AG04450 (cell line): ENCODE measurements around the gene DHRS7. TPM values are rescaled to one million over a fixed set of nuclear protein-coding genes. Genes with fewer than 3 reads are reported as not detected.

Experiments
- CTCF ChIA-PET: fragments of 300-600, 350-600 bp; formaldehyde crosslinking; extraction: SDS; loops from one replicate; lab custom pipeline; 2022; ENCODE audit warnings: antibody characterized with exemption, inconsistent platforms; lab: Charles Lee
- POLR2A ChIA-PET: fragments of 350-600 bp; formaldehyde crosslinking; extraction: SDS; loops from one replicate; lab custom pipeline; 2021; ENCODE audit warnings: antibody characterized with exemption, inconsistent platforms; lab: Yijun Ruan, JAX
- DNase-seq: peaks from one replicate; pipeline ENCODE4 v3.0.0-alpha.2; 2011; ENCODE audit warnings: low read depth, low spot score
- H3K27ac ChIP-seq: one replicate; pipeline ENCODE4 v1.5.1; 2012; ENCODE audit warnings: low read depth, low read length, control low read depth
- H3K27me3 ChIP-seq: one replicate; pipeline ENCODE4 v1.6.0; 2012; ENCODE audit warnings: low read length; ENCODE audit not compliant: control insufficient read depth, insufficient read depth
- H3K4me3 ChIP-seq: 2 replicates; pipeline ENCODE4 v1.5.1; 2011; ENCODE audit warnings: mild to moderate bottlenecking, low read depth, low read length, control low read depth
- H3K9me3 ChIP-seq: 2 replicates; pipeline ENCODE4 v1.5.1; 2012; ENCODE audit warnings: low read length; ENCODE audit not compliant: control insufficient read depth, insufficient read depth
- CTCF ChIP-seq: IDR thresholded peaks from 2 replicates; pipeline ENCODE4 v1.5.1; 2011; ENCODE audit warnings: low read depth, low read length, control low read depth, inconsistent platforms
- polyA plus RNA-seq: library from polyadenylated mRNA; depleted of rRNA; stranded (reverse); fragments of >200 nt; gene quantifications from 2 replicates; pipeline ENCODE4 v1.2.3, GENCODE V29; 2011; rRNA removed

Gene DHRS7
- polyA plus RNA-seq, 1 experiment: 73.1 TPM

GRCh38 chr14:60095781-60096450 is 69.3 kb downstream of the DHRS7 start:
- TF ChIP-seq CTCF: no peak
- H3K9me3 ChIP-seq: no peaks in the 10 kb centered on the region
- no peaks in the 10 kb centered on the region for H3K27me3 ChIP-seq
- ChIA-PET POLR2A (no interaction called here), CTCF (interaction anchor here (1.6 kb wide), 1 partner anchor 131 kb away, joined by 8 read pairs; no protein-coding TSS in a partner anchor)
- H3K27ac ChIP-seq: no peak overlapping the region
- no peak overlapping the region for H3K4me3 ChIP-seq
- peak; percentile 59 for DNase-seq

GRCh38 chr14:60095231-60095630 is 70.0 kb downstream of the DHRS7 start:
- CTCF ChIA-PET: interaction anchor here (0.9 to 1.6 kb wide), 2 partner anchors 10 to 130 kb away, joined by 4 to 8 read pairs; no protein-coding TSS in a partner anchor
- no peaks in the 10 kb centered on the region for H3K27me3 ChIP-seq
- no peak overlapping the region; the same call in 1 of the 2 replicates for H3K4me3 ChIP-seq
- DNase-seq: no peak
- no peak overlapping the region for H3K27ac ChIP-seq
- H3K9me3 ChIP-seq: no peaks in the 10 kb centered on the region
- POLR2A ChIA-PET: no interaction called here
- no peak for TF ChIP-seq CTCF

- no peak overlapping the region for H3K27ac ChIP-seq
Measured at GRCh38 chr14:60094306-60094897, 70.8 kb downstream of the DHRS7 start.

More at GRCh38 chr14:60094306-60094897, 70.8 kb downstream of the DHRS7 start:
- no peak for TF ChIP-seq CTCF
- DNase-seq: no peak
- Histone ChIP-seq H3K9me3 (no peaks in the 10 kb centered on the region), H3K4me3 (peak overlapping the region; percentile 91), H3K27me3 (no peaks in the 10 kb centered on the region)
- ChIA-PET POLR2A (no interaction called here), CTCF (interaction anchor here (0.9 kb wide), 1 partner anchor 11 kb away, joined by 4 read pairs; no protein-coding TSS in a partner anchor)

Other genes starting within 250 kb of the DHRS7 start
- gene LRRC9, start 245.3 kb downstream of the DHRS7 start, polyA plus RNA-seq: not detected in 2 replicates
- 67.2 and 79.9 TPM in 2 replicates for gene PCNX4, start 73.5 kb downstream of the DHRS7 start, polyA plus RNA-seq
- gene PPM1A, start 83.8 kb upstream of the DHRS7 start, polyA plus RNA-seq: 32.8 and 44.1 TPM in 2 replicates